ENCODE measurements around the gene ZNF92.
"Not testable (repeated sequence)": the region's sequence is repeated elsewhere in the genome, so short reads cannot be mapped to it uniquely, and the experiment has no call there.

Gene ZNF92

GRCh38 chr7:65373608-65374351 lies at the start of gene ZNF92:
Gene ZNF92, plus strand, starts transcription at chr7:65373855. Its CDS starts 143 bp downstream, at chr7:65373998.
- peak; percentile 98 for DNase-seq

- no peak for DNase-seq
Observed at GRCh38 chr7:65325793-65326432, 47.7 kb upstream of the ZNF92 start.

DNA sequence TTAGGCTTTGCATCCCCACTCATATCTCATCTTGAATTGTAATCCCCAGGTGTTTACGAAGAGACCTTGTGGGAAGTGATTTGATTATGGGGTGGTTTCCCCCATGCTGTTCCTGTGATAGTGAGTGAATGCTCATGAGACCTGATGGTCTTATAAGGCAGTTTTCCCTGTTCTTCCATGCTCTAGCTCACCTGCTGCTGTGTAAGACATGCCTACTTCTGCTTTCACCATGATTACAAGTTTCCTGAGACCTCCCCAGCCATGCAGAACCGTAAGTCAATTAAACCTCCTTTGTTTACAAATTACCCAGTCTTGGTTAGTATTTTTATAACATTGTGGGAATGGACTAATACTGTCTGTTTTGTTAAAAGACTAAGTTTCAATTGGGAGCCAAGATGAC lies 35.3 kb upstream of the ZNF92 start:
- no peak for DNase-seq

DNA sequence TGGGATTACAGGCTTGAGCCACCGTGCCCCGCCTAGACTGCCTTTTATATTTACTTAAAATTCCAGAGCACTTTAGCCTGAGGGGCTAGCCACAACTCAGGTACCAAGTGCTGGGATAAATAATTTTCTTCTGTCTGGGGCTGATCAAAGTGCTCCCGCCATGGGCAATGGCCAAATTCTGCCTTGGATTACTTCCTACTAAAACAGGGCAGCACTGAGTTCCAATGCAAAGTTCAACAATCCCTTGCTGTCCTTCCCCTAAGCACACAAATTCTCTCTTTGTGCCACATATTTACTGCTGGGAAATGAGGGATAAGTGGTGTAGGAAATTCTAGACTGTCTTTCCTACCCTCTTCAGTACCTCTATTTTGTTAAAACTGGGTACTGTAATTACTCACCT lies 34.4 kb upstream of the ZNF92 start:
- no peak for DNase-seq

- no peak for DNase-seq
Observed at GRCh38 chr7:65342723-65343629, 30.7 kb upstream of the ZNF92 start.

DNA sequence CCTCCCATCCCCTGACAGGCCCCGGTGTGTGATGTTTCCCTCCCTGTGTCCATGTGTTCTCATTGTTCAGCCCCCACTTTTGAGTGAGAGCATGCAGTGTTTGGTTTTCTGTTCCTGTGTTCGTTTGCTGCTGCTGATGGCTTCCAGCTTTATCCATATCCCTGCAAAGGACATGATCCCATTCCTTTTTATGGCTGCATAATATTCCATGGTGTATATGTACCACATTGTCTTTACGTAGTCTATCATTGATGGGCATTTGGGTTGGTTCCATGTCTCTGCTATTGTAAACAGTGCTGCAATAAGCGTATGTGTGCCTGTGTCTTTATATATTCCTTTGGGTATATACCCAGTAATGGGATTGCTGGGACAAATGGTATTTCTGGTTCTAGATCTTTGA lies 29.1 kb upstream of the ZNF92 start:
- not testable (repeated sequence) for DNase-seq

DNA sequence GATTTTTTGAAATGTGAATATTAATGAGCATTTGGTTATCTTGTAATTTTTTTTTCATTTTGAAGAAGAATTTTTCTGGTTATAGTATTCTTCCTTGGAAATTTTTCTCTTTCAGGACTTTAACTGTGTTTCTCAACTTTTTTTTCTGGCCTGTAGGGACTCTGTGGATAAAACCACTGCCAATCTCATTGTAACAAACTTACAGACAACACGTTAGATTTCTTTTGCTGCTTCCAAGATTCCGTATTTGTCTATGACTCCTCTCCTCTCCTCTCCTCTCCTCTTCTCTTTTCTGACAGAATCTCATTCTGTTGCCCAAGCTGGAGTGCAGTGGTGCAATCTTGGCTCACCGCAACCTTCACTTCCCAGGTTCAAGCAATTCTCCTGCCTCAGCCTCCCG lies 19.4 kb upstream of the ZNF92 start:
- DNase-seq: no peak

GRCh38 chr7:65369843-65370242 lies 3.8 kb upstream of the ZNF92 start:
- DNase-seq: no peak

- no peak for DNase-seq
Observed at GRCh38 chr7:65371468-65371867, 2.2 kb upstream of the ZNF92 start.

DNA sequence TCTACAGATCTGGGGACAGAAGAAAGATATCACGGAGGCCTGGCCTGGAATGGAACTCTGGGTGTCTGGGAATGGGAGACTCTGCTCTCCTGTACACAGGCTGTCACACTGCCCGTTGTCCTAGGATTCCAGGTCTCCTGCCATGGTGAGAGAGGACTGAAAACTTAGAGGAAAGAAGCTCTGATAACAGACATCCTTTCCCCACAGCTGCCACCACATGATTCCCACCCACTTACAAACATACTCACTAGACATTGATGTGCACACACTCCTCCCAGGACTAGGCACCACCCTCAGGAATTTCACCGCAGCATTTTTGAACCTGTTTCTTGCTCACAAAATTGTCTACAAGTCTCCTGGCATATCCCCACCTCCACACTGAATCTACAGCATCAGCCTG lies 5.7 kb downstream of the ZNF92 start:
- DNase-seq: no peak

DNA sequence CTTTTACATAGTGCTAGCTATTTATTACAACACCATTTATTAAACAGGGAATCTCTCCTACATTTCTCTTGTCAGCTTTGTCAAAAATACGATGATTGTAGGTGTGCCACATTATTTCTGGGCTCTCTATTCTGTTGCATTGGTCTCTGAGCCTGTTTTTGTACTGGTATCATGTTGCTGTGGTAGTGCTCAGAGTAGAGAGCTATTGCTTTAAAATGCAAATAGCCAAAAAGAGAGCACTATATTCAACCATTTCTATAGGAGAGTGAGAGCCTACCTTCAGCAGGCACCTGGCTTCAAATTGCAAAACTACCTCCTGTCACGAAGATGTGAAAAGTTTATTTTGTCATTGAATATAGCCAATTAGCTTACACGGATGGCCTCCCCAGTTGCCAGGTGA lies 8.1 kb downstream of the ZNF92 start:
- no peak for DNase-seq

- no peak for DNase-seq
Observed at GRCh38 chr7:65382452-65382851, 8.8 kb downstream of the ZNF92 start.

- DNase-seq: no peak
Observed at GRCh38 chr7:65387891-65388290, 14.2 kb downstream of the ZNF92 start.

GRCh38 chr7:65390588-65390987 lies 16.9 kb downstream of the ZNF92 start:
- DNase-seq: no peak

DNA sequence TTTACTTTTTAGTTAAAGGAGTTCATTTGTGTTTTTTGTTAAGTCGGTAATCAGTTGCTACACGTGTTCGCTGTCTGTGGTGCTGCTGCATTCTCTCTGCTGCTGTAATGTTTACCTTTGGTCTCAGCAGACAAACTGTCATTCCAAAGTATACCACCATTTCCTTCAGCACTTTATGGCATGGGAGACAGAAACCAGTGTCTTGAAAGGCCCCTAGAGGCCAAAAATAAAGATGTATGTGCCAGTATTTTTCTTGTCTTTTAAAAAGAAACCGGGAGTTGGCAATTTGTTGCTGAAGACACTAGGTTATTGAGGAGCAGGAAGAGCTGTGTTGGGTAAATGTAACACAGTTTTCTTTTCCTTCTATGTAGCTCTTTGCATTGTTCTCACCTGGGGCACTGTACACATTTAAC lies 24.1 kb downstream of the ZNF92 start:
- DNase-seq: no peak

DNA sequence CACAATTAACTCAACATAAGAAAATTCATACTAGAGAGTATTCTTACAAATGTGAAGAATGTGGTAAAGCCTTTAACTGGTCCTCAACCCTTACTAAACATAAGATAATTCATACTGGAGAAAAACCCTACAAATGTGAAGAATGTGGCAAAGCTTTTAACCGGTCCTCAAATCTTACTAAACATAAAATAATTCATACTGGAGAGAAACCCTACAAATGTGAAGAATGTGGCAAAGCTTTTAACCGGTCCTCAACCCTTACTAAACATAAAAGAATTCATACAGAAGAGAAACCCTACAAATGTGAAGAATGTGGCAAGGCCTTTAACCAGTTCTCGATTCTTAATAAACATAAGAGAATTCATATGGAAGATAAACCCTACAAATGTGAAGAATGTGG lies 25.0 kb downstream of the ZNF92 start:
- DNase-seq: not testable (repeated sequence)

GRCh38 chr7:65399101-65399500 lies 25.4 kb downstream of the ZNF92 start:
- not testable (repeated sequence) for DNase-seq

DNA sequence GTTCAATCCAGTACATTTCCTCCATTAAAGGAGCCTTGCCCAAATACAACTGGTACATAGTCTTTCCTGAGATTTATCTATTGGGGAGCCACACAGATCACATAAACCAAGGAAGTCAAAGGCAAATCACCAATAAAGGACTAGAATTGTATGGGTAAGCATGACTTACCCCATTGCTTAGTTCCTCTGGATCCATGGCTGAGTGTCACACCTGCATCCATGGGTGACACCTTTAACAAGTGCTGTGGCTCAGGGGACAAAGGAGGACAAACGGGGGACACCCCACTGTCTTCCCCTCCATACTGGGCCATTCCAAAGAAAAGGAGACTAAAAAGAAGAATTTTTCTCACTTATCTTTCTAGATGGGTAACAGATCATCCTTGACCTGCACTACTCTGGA lies 30.4 kb downstream of the ZNF92 start:
- DNase-seq: no peak

- not testable (repeated sequence) for DNase-seq
Observed at GRCh38 chr7:65406706-65407105, 33.1 kb downstream of the ZNF92 start.

DNA sequence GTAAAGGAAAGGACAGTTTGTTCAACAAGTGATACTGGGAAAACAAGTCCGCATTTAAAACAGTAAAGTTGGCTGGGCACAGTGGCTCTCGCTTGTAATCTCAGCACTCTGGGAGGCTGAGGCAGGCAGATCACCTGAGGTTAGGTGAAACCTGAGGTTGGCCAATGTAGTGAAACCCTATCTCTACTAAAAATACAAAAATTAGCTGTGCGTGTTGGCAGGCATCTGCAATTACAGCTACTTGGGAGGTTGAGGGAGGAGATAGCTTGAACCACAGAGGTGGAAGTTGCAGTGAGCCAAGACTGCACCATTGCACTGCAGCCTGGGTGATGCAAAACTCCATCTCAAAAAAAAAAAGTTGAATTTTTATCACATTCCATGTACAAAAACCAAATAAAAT lies 35.7 kb downstream of the ZNF92 start:
- no peak for DNase-seq

GRCh38 chr7:65411249-65411648 lies 37.6 kb downstream of the ZNF92 start:
- no peak for DNase-seq

GRCh38 chr7:65422670-65423069 lies 49.0 kb downstream of the ZNF92 start:
- DNase-seq: no peak

- DNase-seq: not testable (repeated sequence)
Observed at GRCh38 chr7:65423286-65423685, 49.6 kb downstream of the ZNF92 start.

Measured in activated CD4-positive, alpha-beta T cell treated with anti-CD3 and anti-CD28 coated beads, Interleukin-2, Interleukin-6, amounts not matched to agents 100 ng/mL and 50 ng/mL, durations not matched to agents 16 hours and 8 hours (primary cell).